Liver (tissue), 3 donors: ENCODE measurements around the gene C4orf17.

Source experiments
- ATF3 ChIP-seq: IDR thresholded peaks from 2 replicates; pipeline ENCODE4 v1.6.1; 2016; ENCODE audit warnings: antibody characterized with exemption
- GABPA ChIP-seq, 2 donors: IDR thresholded peaks in 1 of 2; conservative IDR thresholded peaks in 1 of 2; 2 replicates each; pipeline ENCODE4 v1.6.1; 2016; ENCODE audit warnings: antibody characterized with exemption in 2 of 2, mild to moderate bottlenecking in 1 of 2, moderate library complexity in 1 of 2
- REST ChIP-seq: IDR thresholded peaks from 2 replicates; pipeline ENCODE4 v1.6.1; 2016; ENCODE audit warnings: antibody characterized with exemption, mild to moderate bottlenecking
- YY1 ChIP-seq: IDR thresholded peaks from 2 replicates; pipeline ENCODE4 v1.6.1; 2016; ENCODE audit warnings: antibody characterized with exemption, mild to moderate bottlenecking
- TF ChIP-seq, protein P1 (sequence below): fragments of 150-350 bp; IDR thresholded peaks from 2 replicates; pipeline ENCODE4 v1.5.1; 2017; ENCODE audit warnings: improper control_type of control experiment, low read depth, low read length; ENCODE audit not compliant: missing input control
- donor health status: healthy.
- donor health status: healthy.

- TF ChIP-seq, protein P1, sequence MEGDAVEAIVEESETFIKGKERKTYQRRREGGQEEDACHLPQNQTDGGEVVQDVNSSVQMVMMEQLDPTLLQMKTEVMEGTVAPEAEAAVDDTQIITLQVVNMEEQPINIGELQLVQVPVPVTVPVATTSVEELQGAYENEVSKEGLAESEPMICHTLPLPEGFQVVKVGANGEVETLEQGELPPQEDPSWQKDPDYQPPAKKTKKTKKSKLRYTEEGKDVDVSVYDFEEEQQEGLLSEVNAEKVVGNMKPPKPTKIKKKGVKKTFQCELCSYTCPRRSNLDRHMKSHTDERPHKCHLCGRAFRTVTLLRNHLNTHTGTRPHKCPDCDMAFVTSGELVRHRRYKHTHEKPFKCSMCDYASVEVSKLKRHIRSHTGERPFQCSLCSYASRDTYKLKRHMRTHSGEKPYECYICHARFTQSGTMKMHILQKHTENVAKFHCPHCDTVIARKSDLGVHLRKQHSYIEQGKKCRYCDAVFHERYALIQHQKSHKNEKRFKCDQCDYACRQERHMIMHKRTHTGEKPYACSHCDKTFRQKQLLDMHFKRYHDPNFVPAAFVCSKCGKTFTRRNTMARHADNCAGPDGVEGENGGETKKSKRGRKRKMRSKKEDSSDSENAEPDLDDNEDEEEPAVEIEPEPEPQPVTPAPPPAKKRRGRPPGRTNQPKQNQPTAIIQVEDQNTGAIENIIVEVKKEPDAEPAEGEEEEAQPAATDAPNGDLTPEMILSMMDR, result no peak
- no peak for TF ChIP-seq REST
- TF ChIP-seq ATF3, result no peak
- no peak for TF ChIP-seq GABPA (IDR thresholded peaks at IDR 0.05 in 1 of 2, conservative IDR thresholded peaks at IDR 0.05 in 1 of 2)
- TF ChIP-seq YY1, result no peak
These were observed 63.0 kb downstream of the C4orf17 start for GRCh38 chr4:99573735-99574368.
